SK-N-SH treated with all-trans-retinoic acid at 6 μM for 48 hours (cell line): ENCODE measurements around the gene TRIM46.
A peak's percentile ranks its signal among the peaks of the same experiment; 100 is the strongest.

Source experiments
- ATAC-seq: fragments of 200-7000 bp; cut with Tn5 transposase; 3 replicates; pipeline ENCODE4 v1.9.1; 2020; ENCODE audit warnings: mild to moderate bottlenecking, moderate library complexity
- ARNTL ChIP-seq: fragments of 450-650 bp; formaldehyde crosslinking; IDR thresholded peaks from 2 replicates; pipeline ENCODE4 v1.5.0; 2020; ENCODE audit warnings: low read depth, mild to moderate bottlenecking, moderate library complexity, borderline replicate concordance
- CSDC2 ChIP-seq: fragments of 250-450 bp; sonication (Bioruptor Pico); IDR thresholded peaks from 2 replicates; pipeline ENCODE4 v1.5.0; 2020; ENCODE audit warnings: mild to moderate bottlenecking, moderate library complexity
- ISL1 ChIP-seq: fragments of 250-450 bp; sonication (Bioruptor Pico); IDR thresholded peaks from 2 replicates; pipeline ENCODE4 v2.1.2; 2022; ENCODE audit warnings: mild to moderate bottlenecking, moderate library complexity
- POU6F1 ChIP-seq: fragments of 250-450 bp; sonication (Bioruptor Pico); IDR thresholded peaks from 2 replicates; pipeline ENCODE4 v1.8.0; 2021; ENCODE audit warnings: low read depth, mild to moderate bottlenecking, moderate library complexity, borderline replicate concordance
- PPARA ChIP-seq: fragments of 250-450 bp; sonication (Bioruptor Pico); IDR thresholded peaks from 2 replicates; pipeline ENCODE4 v1.5.0; 2020; ENCODE audit warnings: mild to moderate bottlenecking, borderline replicate concordance
- RARB ChIP-seq: fragments of 250-450 bp; sonication (Bioruptor Pico); IDR thresholded peaks from 2 replicates; pipeline ENCODE4 v1.8.0; 2021; ENCODE audit warnings: mild to moderate bottlenecking, moderate library complexity
- SNAI2 ChIP-seq: fragments of 250-450 bp; sonication (Bioruptor Pico); IDR thresholded peaks from 2 replicates; pipeline ENCODE4 v1.5.0; 2020; ENCODE audit warnings: mild to moderate bottlenecking, moderate library complexity
- TCF4 ChIP-seq: fragments of 250-450 bp; sonication (Bioruptor Pico); IDR thresholded peaks from 2 replicates; pipeline ENCODE4 v1.8.0; 2021; ENCODE audit warnings: mild to moderate bottlenecking, moderate library complexity, borderline replicate concordance
- TOX ChIP-seq: fragments of 250-450 bp; sonication (Bioruptor Pico); IDR thresholded peaks from 2 replicates; pipeline ENCODE4 v1.8.0; 2021; ENCODE audit warnings: mild to moderate bottlenecking, moderate library complexity, borderline replicate concordance
- TSHZ2 ChIP-seq: fragments of 250-450 bp; sonication (Bioruptor Pico); IDR thresholded peaks from 2 replicates; pipeline ENCODE4 v1.5.0; 2020; ENCODE audit warnings: mild to moderate bottlenecking, moderate library complexity
- ZC3H10 ChIP-seq: fragments of 250-450 bp; sonication (Bioruptor Pico); IDR thresholded peaks from 2 replicates; pipeline ENCODE4 v1.5.1; 2021; ENCODE audit warnings: mild to moderate bottlenecking, moderate library complexity
- ZFP3 ChIP-seq: fragments of 250-450 bp; sonication (Bioruptor Pico); IDR thresholded peaks from 2 replicates; pipeline ENCODE4 v1.5.0; 2020; ENCODE audit warnings: mild to moderate bottlenecking, moderate library complexity
- TF ChIP-seq, protein P1 (sequence below): fragments of 250-450 bp; sonication (Bioruptor Pico); IDR thresholded peaks from 2 replicates; pipeline ENCODE4 v1.8.0; 2020; ENCODE audit warnings: mild to moderate bottlenecking, moderate library complexity, borderline replicate concordance
- TF ChIP-seq, protein P2 (sequence below): fragments of 250-450 bp; sonication (Bioruptor Pico); IDR thresholded peaks from 2 replicates; pipeline ENCODE4 v1.5.1; 2021; ENCODE audit warnings: mild to moderate bottlenecking, moderate library complexity

Gene TRIM46

DNA sequence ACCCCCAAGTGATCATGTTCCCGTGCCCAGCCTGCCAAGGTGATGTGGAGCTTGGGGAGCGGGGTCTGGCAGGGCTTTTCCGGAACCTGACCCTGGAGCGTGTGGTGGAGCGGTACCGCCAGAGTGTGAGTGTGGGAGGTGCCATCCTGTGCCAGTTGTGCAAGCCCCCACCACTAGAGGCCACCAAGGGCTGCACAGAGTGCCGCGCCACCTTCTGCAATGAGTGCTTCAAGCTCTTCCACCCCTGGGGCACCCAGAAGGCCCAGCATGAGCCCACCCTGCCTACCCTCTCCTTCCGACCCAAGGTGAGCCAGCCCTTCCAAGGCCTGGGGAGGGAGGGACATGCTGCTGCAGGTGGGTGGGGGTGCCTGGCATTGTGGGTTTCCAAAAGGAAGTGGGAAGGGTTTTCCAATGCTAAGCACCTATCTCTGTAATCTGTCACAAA lies 2.3 kb downstream of the TRIM46 start:
- ATAC-seq, result no peak

DNA sequence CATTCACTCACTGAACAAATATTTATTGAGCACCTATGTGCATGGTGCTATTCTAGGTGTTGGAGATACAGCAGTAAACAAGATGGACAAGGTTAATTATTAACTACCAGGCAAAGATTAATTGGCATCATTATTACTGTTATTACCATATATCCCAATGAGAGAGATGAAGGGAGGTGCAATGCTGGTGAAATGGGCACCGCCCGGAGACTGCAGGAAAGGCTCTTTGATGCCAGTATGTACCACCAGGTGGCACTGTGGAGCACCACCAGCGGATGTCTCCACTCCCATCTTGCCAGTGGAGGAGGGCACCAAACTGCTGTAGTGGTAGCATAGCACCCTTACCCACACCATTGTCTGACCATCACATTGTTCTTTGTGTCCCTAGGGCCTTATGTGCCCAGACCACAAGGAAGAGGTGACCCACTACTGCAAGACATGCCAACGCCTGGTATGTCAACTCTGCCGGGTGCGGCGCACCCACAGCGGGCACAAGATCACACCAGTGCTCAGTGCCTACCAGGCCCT lies 3.0 kb downstream of the TRIM46 start:
- ATAC-seq, result peak; percentile 58
- TF ChIP-seq TSHZ2 (no peak), POU6F1 (CRISPR knock-in tag) (no peak), ZC3H10 (CRISPR knock-in tag) (no peak), TCF4 (CRISPR knock-in tag) (no peak), ARNTL (CRISPR knock-in tag) (no peak), RARB (CRISPR knock-in tag) (no peak), SNAI2 (no peak), ISL1 (no peak)
- TF ChIP-seq, protein P1, sequence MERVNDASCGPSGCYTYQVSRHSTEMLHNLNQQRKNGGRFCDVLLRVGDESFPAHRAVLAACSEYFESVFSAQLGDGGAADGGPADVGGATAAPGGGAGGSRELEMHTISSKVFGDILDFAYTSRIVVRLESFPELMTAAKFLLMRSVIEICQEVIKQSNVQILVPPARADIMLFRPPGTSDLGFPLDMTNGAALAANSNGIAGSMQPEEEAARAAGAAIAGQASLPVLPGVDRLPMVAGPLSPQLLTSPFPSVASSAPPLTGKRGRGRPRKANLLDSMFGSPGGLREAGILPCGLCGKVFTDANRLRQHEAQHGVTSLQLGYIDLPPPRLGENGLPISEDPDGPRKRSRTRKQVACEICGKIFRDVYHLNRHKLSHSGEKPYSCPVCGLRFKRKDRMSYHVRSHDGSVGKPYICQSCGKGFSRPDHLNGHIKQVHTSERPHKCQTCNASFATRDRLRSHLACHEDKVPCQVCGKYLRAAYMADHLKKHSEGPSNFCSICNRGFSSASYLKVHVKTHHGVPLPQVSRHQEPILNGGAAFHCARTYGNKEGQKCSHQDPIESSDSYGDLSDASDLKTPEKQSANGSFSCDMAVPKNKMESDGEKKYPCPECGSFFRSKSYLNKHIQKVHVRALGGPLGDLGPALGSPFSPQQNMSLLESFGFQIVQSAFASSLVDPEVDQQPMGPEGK, result no peak
- TF ChIP-seq, protein P2, sequence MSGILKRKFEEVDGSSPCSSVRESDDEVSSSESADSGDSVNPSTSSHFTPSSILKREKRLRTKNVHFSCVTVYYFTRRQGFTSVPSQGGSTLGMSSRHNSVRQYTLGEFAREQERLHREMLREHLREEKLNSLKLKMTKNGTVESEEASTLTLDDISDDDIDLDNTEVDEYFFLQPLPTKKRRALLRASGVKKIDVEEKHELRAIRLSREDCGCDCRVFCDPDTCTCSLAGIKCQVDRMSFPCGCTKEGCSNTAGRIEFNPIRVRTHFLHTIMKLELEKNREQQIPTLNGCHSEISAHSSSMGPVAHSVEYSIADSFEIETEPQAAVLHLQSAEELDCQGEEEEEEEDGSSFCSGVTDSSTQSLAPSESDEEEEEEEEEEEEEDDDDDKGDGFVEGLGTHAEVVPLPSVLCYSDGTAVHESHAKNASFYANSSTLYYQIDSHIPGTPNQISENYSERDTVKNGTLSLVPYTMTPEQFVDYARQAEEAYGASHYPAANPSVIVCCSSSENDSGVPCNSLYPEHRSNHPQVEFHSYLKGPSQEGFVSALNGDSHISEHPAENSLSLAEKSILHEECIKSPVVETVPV, result no peak

More for the DNA sequence above, 2.3 kb downstream of the TRIM46 start:
- TF ChIP-seq ZC3H10 (CRISPR knock-in tag), result no peak
- TF ChIP-seq, all 23 proteins: peak for 0

DNA sequence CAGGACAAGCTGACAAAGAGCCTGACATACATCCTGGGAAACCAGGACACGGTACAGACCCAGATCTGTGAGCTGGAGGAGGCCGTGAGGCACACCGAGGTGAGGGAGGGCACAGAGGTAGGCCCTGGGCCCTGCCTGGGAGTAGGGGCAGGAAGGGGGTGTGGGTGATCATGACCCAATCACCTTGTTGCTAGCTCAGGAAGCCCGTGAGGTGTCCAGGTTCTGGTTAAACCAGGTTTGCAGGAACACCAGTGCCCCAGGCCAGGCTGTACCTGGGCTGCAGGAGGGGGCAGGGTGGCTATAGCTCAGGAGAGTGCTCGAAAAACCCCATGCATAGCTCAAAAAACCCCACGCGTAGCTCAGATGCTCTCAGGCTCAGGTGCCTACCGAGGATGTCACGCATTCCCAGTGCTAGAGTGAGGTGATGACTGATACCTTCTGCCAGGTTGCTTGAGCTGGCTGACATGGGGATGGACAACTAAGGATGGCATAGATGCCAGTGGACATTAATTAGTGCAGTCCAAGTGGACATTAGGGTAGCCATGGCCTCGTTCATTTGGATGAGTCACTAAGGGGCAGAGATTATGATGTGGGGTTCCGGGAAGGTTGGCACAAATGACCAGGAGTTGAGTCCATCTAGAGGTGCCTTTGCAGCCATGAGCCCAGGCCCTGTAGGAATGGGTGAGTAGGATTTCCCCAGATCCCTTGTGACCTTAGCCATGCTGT lies 3.7 kb downstream of the TRIM46 start:
- ATAC-seq, result no peak
- TF ChIP-seq RARB (CRISPR knock-in tag), result no peak
- TF ChIP-seq CSDC2 (CRISPR knock-in tag), result no peak
- no peak for TF ChIP-seq PPARA (CRISPR knock-in tag)
- TF ChIP-seq TOX (CRISPR knock-in tag), result no peak
- no peak for TF ChIP-seq ZC3H10 (CRISPR knock-in tag)
- TF ChIP-seq, protein P2, result no peak
- no peak for TF ChIP-seq SNAI2
- TF ChIP-seq, protein P1, result no peak
- no peak for TF ChIP-seq ISL1
- TF ChIP-seq ARNTL (CRISPR knock-in tag), result no peak
- TF ChIP-seq POU6F1 (CRISPR knock-in tag), result no peak
- no peak for TF ChIP-seq ZFP3
